ENCODE measurements around the gene ZNF341.
"Not testable (repeated sequence)": the region's sequence is repeated elsewhere in the genome, so short reads cannot be mapped to it uniquely, and the experiment has no call there.

The ZNF341 gene

DNA sequence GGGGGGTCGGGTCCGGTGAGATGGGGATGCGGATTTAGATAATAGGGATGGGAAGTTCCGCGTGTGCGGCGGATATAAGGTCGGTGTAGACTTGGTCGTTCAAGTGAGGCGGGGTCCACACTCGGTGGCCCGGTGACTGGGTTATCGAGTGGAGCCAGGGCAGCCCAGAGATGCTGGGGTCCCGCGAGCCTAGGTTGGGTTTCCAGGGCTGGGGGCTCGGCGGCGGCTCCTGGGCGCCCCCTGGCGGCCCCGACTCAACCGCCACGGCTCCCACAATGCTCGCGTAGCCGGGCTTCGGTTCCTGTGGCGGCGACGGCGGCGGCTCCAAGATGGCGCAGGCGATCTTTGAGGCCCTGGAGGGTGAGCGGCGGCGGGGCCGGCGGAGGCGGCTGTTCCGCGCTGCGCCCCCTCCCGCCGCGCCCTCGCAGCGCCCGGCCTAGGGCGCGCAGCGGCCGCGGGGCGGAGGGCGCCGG lies at the start of gene ZNF341:
ZNF341 (plus strand) TSS at position 304 of the 473 bp plus-strand sequence; CDS start at position 330, 26 bp downstream.
- peak; percentile 90 for DNase-seq

- peak; percentile 23 for DNase-seq
Measured at GRCh38 chr20:33684533-33685327, 47.1 kb upstream of the ZNF341 start.

GRCh38 chr20:33685328-33686099 lies 46.3 kb upstream of the ZNF341 start:
- no peak for DNase-seq

DNA sequence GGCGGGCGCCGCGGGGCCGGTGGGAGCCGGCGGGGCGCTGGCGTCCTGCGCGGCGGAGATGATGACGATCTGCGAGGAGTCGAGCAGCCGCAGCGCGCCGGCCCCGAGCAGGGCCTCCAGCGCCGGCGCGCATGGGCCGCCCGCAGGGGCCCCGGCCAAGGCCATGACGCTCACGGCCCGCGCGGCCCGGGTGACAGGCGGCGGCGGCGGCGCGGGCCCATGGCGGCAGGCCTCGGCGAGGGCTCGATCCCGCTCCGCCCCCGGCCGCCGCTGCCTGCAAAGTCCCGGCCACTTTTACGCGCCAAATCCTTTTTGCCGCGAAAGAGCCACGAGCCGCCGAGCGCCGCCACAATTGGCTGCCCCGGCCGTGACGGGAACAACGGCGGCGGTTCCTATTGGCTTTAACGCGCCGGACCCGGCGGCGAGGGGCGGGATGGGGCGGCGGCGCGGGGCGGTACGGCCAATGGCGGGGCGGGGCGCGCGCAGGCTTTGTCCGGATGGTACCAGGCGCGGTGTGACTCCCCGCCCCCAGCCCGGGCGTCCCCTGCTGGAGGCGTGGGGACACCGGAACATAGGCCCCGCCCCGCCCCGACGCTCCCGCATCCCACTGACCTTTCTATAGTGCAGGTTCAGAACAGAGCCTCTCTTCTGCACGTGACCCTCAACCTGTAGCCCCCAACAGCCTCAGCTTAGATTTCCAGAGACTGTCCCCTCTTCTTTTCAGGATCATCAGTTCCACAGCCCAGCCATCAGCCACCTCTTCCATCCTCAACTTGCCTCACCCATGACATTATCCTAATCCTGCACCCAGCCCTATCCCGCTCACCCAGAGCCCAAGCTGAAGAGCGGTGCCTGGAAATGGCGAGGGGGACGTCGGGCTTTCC lies 45.5 kb upstream of the ZNF341 start, which contains the start of gene E2F1:
E2F1 (minus strand) TSS at position 286 of the 884 bp plus-strand sequence; CDS start at position 165, 121 bp downstream.
- peak; percentile 71 for DNase-seq

GRCh38 chr20:33686984-33687366 lies 44.8 kb upstream of the ZNF341 start:
- no peak for DNase-seq

DNA sequence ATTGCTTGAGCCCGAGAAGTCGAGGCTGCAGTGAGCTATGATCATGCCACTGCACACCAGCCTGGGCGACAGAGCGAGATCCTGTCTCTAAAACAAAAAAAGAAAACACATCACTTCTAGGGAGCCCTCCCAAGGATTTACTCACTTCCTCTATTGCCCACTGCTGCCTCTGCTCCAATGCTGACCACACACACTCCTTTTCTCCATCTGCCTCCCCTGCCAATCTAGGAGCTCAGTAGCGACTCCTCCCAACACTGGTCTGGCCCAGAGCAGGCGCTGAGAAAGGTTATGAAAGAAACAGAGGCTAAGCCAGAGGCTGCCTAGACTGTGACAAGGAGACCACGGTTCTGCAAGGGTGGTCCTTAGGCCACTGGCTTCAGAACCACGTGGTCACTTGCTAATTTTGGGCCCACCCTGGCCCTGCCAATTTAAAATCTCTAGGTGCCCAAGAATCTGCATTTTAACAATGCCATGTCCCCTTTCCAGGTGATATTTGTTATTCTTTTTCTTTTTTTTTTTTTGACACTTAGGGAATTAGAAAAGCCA lies 44.4 kb upstream of the ZNF341 start:
- DNase-seq, result no peak

- DNase-seq, result no peak
Measured at GRCh38 chr20:33687993-33688937, 43.5 kb upstream of the ZNF341 start.

- no peak for DNase-seq
Measured at GRCh38 chr20:33688938-33689424, 42.8 kb upstream of the ZNF341 start.

GRCh38 chr20:33689493-33689892 lies 42.3 kb upstream of the ZNF341 start:
- no peak for DNase-seq

GRCh38 chr20:33689973-33690372 lies 41.8 kb upstream of the ZNF341 start:
- DNase-seq, result no peak

DNA sequence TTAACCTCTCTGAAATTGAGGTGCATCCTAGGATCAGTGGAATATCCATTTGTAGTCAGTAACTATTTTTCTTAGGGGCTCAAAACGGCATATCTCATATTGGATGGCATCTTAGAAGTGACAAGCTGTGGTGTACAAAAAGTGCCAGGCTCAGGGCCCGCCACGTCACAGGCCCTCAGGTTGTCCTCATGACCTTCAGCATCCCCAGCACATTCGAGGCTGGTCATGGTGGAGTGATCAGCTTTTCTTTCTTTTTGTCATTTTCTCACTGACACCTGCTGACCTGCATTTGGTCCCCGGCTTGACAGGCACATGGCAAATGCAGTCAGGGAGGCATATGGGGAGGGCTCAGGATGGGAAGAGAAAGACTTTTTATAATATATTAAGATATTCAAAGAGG lies 38.5 kb upstream of the ZNF341 start:
- DNase-seq, result no peak

GRCh38 chr20:33693741-33694638 lies 37.8 kb upstream of the ZNF341 start:
- DNase-seq, result no peak

- DNase-seq, result no peak
Measured at GRCh38 chr20:33694639-33695012, 37.2 kb upstream of the ZNF341 start.

- no peak for DNase-seq
Measured at GRCh38 chr20:33696448-33696847, 35.3 kb upstream of the ZNF341 start.

DNA sequence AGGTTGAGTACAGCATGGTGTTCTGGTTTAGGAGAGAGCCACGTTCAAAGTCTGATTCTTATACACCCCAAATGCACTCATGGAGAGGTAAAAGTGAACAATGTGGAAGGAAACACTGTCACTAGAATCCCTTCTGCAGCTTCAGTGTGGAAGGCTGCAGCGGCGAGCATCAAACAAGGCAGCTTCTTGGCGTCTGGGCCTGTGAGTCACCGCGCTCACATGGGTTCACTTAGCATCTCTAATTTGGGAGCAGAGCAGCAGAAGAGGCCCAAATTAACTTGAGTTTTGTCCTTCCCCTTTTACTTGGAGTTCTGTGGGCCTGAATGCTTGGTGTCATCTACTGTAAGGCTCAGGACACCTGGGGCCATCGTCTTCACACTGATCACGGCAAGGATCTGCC lies 34.7 kb upstream of the ZNF341 start:
- DNase-seq, result no peak

DNA sequence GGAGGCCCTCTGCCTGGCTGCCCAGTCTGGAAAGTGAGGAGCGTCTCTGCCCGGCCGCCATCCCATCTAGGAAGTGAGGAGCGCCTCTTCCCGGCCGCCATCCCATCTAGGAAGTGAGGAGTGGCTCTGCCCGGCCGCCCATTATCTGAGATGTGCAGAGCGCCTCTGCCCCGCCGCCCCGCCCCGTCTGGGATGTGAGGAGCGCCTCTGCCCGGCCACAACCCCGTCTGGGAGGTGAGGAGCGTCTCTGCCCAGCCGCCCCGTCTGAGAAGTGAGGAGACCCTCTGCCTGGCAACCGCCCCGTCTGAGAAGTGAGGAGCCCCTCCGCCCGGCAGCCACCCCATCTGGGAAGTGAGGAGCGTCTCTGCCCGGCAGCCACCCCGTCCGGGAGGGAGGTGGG lies 32.8 kb upstream of the ZNF341 start:
- DNase-seq, result not testable (repeated sequence)

- DNase-seq, result not testable (repeated sequence)
Measured at GRCh38 chr20:33700696-33701441, 30.9 kb upstream of the ZNF341 start.

DNA sequence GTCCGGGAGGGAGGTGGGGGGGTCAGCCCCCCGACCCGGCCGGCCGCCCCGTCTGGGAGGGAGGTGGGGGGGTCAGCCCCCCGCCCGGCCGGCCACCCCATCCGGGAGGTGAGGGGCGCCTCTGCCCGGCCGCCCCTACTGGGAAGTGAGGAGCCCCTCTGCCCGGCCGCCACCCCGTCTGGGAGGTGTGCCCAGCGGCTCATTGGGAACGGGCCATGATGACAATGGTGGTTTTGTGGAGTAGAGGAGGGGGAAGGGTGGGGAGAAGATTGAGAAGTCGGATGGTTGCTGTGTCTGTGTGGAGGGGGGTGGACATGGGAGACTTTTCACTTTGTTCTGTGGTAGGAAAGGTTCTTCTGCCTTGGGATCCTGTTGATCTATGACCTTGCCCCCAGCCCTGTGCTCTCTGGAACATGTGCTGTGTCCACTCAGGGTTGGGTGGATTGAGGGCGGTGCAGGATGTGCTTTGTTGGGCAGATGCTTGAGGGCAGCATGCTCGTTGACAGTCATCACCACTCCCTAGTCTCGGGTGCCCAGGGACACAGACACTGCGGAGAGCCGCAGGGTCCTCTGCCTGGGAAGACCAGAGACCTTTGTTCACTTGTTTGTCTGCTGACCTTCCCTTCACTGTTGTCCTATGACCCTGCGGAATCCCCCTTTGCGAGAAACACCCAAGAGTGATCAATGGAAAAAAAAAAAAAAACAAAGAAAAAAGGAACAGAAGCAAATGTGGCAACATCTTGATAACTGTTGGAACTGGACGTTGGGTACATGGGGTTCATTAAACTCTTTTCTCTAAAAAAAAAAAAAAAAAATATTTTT lies 30.0 kb upstream of the ZNF341 start:
- DNase-seq, result no peak
